ENCODE results near the gene RCSD1.

DNA sequence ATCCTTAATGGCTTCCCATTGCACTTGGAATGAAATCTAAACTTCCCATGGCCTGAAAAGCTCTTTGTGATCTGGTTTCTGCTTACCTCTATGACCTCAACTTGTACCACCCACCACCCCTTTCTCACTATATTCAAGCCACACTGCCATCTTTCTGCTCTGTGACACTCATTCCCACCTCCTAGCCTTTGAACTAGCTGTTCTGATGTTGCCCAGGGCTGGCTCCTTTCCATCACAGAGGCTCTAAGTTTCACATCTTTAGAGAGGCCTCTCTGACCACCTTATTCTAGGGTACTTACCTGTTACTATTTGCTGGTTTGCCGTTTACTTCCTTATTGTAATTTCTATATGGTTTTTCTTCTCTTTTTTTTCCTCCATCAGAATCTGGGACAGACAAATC, 96.0 kb downstream of the RCSD1 start:
- TF ChIP-seq, protein P1, sequence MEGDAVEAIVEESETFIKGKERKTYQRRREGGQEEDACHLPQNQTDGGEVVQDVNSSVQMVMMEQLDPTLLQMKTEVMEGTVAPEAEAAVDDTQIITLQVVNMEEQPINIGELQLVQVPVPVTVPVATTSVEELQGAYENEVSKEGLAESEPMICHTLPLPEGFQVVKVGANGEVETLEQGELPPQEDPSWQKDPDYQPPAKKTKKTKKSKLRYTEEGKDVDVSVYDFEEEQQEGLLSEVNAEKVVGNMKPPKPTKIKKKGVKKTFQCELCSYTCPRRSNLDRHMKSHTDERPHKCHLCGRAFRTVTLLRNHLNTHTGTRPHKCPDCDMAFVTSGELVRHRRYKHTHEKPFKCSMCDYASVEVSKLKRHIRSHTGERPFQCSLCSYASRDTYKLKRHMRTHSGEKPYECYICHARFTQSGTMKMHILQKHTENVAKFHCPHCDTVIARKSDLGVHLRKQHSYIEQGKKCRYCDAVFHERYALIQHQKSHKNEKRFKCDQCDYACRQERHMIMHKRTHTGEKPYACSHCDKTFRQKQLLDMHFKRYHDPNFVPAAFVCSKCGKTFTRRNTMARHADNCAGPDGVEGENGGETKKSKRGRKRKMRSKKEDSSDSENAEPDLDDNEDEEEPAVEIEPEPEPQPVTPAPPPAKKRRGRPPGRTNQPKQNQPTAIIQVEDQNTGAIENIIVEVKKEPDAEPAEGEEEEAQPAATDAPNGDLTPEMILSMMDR (CRISPR knock-in tag; IDR thresholded peaks at IDR 0.05) = no peak
- TF ChIP-seq POGZ (CRISPR knock-in tag; IDR thresholded peaks at IDR 0.05) = no peak
- TF ChIP-seq ZBTB7A (CRISPR knock-in tag; IDR thresholded peaks at IDR 0.05) = no peak
- TF ChIP-seq, protein P2, sequence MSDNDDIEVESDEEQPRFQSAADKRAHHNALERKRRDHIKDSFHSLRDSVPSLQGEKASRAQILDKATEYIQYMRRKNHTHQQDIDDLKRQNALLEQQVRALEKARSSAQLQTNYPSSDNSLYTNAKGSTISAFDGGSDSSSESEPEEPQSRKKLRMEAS (IDR thresholded peaks at IDR 0.05) = no peak
- no peak for TF ChIP-seq POLR2A (IDR thresholded peaks at IDR 0.05; ENCODE audit: insufficient read depth in 1 of 2, low read depth in 2 of 2, low read length in 2 of 2)
- TF ChIP-seq, protein P3, sequence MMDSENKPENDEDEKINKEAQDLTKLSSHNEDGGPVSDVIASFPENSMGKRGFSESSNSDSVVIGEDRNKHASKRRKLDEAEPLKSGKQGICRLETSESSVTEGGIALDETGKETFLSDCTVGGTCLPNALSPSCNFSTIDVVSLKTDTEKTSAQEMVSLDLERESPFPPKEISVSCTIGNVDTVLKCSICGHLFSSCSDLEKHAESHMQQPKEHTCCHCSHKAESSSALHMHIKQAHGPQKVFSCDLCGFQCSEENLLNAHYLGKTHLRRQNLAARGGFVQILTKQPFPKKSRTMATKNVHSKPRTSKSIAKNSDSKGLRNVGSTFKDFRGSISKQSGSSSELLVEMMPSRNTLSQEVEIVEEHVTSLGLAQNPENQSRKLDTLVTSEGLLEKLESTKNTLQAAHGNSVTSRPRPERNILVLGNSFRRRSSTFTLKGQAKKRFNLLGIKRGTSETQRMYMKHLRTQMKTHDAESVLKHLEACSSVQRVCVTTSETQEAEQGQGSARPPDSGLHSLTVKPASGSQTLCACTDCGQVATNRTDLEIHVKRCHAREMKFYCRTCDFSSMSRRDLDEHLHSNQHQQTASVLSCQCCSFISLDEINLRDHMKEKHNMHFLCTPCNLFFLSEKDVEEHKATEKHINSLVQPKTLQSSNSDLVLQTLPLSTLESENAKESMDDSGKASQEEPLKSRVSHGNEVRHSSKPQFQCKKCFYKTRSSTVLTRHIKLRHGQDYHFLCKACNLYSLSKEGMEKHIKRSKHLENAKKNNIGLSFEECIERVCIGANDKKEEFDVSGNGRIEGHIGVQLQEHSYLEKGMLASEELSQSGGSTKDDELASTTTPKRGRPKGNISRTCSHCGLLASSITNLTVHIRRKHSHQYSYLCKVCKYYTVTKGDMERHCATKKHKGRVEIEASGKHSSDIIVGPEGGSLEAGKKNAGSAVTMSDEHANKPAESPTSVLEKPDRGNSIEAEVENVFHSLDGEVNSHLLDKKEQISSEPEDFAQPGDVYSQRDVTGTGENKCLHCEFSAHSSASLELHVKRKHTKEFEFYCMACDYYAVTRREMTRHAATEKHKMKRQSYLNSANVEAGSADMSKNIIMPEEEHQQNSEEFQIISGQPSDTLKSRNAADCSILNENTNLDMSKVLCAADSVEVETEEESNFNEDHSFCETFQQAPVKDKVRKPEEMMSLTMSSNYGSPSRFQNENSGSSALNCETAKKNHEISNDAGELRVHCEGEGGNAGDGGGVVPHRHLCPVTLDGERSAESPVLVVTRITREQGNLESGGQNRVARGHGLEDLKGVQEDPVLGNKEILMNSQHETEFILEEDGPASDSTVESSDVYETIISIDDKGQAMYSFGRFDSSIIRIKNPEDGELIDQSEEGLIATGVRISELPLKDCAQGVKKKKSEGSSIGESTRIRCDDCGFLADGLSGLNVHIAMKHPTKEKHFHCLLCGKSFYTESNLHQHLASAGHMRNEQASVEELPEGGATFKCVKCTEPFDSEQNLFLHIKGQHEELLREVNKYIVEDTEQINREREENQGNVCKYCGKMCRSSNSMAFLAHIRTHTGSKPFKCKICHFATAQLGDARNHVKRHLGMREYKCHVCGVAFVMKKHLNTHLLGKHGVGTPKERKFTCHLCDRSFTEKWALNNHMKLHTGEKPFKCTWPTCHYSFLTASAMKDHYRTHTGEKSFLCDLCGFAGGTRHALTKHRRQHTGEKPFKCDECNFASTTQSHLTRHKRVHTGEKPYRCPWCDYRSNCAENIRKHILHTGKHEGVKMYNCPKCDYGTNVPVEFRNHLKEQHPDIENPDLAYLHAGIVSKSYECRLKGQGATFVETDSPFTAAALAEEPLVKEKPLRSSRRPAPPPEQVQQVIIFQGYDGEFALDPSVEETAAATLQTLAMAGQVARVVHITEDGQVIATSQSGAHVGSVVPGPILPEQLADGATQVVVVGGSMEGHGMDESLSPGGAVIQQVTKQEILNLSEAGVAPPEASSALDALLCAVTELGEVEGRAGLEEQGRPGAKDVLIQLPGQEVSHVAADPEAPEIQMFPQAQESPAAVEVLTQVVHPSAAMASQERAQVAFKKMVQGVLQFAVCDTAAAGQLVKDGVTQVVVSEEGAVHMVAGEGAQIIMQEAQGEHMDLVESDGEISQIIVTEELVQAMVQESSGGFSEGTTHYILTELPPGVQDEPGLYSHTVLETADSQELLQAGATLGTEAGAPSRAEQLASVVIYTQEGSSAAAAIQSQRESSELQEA (CRISPR knock-in tag; IDR thresholded peaks at IDR 0.05; ENCODE audit: not compliant biosample characterization) = no peak
- no peak for TF ChIP-seq RNF2 (conservative IDR thresholded peaks at IDR 0.05; ENCODE audit: low read depth)
